GM12801 (cell line): ENCODE measurements around the gene CNGA1.

Source experiments
- CTCF ChIP-seq: IDR thresholded peaks from one replicate; pipeline ENCODE4 v1.5.1; 2011; ENCODE audit warnings: control low read depth; ENCODE audit not compliant: insufficient read length; ENCODE audit errors: extremely low read depth

CNGA1 gene

GRCh38 chr4:48037117-48037462 is 20.6 kb upstream of the CNGA1 start:
- no peak for TF ChIP-seq CTCF

- TF ChIP-seq CTCF = no peak
Observed at GRCh38 chr4:48035952-48036351, 19.5 kb upstream of the CNGA1 start.

- no peak for TF ChIP-seq CTCF
Observed at GRCh38 chr4:48033825-48034413, 17.4 kb upstream of the CNGA1 start.

- no peak for TF ChIP-seq CTCF
Observed at GRCh38 chr4:48033412-48033811, 16.9 kb upstream of the CNGA1 start.

- TF ChIP-seq CTCF = no peak
Observed at GRCh38 chr4:48032721-48033120, 16.2 kb upstream of the CNGA1 start.

GRCh38 chr4:48031802-48032525 is 15.5 kb upstream of the CNGA1 start:
- TF ChIP-seq CTCF = no peak

GRCh38 chr4:48030470-48030869 is 14.0 kb upstream of the CNGA1 start:
- no peak for TF ChIP-seq CTCF
